Sigmoid colon (tissue), 3 donors: ENCODE data around the gene IFI44L.

Experiments used
- CTCF ChIP-seq, 4 experiments: fragments of 450-650 bp in 3 of 4; fragments of 200-600 bp in 1 of 4; IDR thresholded peaks; one replicate each; pipeline ENCODE4 v1.5.1; 2016 to 2019; ENCODE audit warnings: antibody characterized with exemption in 4 of 4, mild to moderate bottlenecking in 3 of 4, moderate library complexity in 2 of 4
- POLR2A ChIP-seq, 2 donors: fragments of 450-650 bp; IDR thresholded peaks; one replicate each; pipeline ENCODE4 v1.6.1; 2016; ENCODE audit warnings: antibody characterized with exemption in 2 of 2, mild to moderate bottlenecking in 2 of 2, moderate library complexity in 2 of 2

- no peak for TF ChIP-seq CTCF (IDR thresholded peaks at IDR 0.05)
- TF ChIP-seq POLR2A (IDR thresholded peaks at IDR 0.05) = no peak
Observed at GRCh38 chr1:78683079-78683478, 62.8 kb downstream of the IFI44L start.
